GM20000 (cell line): ENCODE results near the gene ICOS.

Source experiments
- DNase-seq: peaks from one replicate; pipeline ENCODE4 v3.0.0; 2012; ENCODE audit warnings: low spot score
- CTCF ChIP-seq: IDR thresholded peaks from 2 replicates; pipeline ENCODE4 v1.5.1; 2012; ENCODE audit warnings: mild to moderate bottlenecking, control low read depth; ENCODE audit errors: extremely low read depth, missing control alignments

The ICOS gene

DNA sequence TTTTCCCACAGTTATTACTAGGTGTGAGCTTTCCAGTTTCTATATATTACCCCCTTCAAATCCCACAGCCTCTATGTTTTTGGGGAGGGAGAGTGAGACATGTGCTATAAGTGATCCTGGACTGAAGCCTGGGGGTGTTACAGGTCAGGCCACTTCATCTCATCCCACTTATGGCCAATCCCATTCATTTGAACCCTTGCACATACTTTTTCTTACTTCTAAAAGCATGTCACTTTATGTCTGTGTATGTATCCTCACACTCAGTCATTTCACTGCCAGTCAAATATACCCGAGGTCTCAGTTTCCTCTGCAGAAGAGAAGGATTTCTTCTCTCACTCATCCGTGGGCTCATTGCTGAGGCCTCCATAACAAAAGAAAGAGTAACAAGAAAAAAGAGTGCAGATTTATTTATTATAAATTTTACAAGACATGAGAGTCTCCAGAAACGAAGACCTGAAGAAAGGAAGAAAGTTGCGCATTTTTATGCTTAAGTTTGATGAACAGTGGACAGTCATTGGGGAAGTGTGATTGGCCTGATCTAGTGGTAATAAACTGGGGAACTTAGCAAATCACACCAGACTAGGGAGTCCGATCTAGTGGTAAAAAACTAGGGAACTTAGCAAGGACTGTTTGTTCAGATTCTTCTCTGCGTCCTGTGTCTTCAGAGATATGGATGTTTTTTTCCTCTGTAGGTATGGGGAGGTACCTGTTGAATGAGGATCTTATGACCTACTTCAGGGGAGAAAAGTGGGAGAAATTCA is 52.1 kb downstream of the ICOS start:
- no peak for DNase-seq
- no peak for TF ChIP-seq CTCF

DNA sequence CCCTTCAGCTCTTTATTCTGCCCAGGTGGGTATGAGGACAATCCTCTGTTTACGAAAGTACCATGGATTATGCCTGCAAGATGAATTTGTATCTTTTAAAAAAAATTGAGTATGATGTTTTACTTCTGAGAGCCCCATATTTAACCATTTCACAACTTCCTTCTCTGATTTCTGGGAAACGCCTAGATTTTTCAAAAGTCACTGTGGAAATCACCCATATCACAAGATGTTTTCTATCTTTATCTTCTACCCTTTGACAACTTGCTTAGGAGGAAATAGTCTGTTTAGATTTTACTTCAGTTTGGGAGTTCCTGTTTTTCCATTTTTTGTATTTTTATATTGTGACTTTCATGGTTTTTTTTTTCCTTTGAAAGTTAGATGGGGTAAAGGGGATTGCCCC is 53.0 kb downstream of the ICOS start:
- DNase-seq: no peak
- TF ChIP-seq CTCF: no peak

DNA sequence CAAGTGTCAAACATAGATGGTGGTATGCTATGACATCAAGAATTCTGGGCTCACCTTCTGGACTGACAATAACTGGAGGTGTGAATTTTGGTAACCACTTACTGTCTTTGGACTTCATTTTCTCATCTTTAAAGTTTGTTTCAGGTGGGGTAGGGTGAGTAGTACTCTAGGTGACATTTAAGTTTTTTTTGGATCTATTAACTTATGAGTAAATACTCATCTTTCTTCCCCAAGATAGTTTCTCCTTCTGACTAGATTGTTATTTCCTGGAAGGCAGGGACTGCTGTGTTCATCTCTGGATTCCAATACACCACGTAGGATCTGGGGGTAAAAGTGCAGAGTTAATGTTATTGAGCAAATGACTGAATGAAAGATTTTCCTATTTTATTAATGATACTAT is 55.9 kb downstream of the ICOS start:
- DNase-seq: no peak
- no peak for TF ChIP-seq CTCF

- no peak for TF ChIP-seq CTCF
These were observed 56.4 kb downstream of the ICOS start for GRCh38 chr2:203993011-203993410.

GRCh38 chr2:203993560-203993959 is 57.0 kb downstream of the ICOS start:
- DNase-seq: no peak
- no peak for TF ChIP-seq CTCF

More at GRCh38 chr2:203993011-203993410, 56.4 kb downstream of the ICOS start:
- no peak for DNase-seq

DNA sequence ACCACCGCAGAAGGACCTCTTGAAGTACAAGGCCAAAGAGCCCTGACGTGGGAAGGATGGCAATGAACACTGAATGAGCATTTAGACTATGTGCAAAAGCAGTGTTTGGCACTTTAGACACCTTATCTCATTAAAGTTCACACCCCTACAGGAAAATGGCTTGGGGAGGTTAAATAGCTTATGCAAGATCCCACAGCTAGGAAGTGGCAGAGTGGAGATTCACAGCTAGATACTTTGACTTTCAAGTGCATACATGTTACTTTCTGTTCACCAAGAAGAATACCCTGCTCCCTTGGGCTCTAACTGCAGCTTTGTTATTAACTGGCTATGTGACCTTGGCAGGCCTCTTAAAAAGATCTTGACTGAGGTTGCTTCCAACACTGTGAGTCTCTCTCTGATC is 58.2 kb downstream of the ICOS start:
- TF ChIP-seq CTCF: no peak
- no peak for DNase-seq

DNA sequence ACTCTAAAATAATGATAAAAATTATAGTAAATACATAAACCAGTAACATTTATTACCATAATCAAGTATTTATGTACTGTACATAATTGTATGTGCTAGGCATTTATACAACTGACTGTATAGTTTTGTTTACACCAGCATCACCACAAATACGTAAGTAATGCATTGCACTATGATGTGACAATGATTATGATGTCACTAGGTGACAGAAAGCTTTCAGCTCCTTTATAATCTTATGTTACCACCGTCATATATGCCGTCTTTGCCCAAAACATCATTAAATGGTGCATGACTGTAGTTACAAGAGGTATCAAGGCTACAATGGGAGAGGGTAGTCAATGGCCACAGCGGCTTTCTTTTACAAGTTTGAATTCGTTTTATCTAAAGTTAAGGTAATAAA is 60.1 kb downstream of the ICOS start:
- no peak for DNase-seq

More for the DNA sequence above, 60.1 kb downstream of the ICOS start:
- no peak for TF ChIP-seq CTCF
